ENCODE data around the gene GABARAP. TPM values are rescaled to one million over a fixed set of nuclear protein-coding genes. Genes with fewer than 3 reads are reported as not detected.

The GABARAP gene
- total RNA-seq, 2 donors from 2014 or later: 264 to 317 TPM

DNA sequence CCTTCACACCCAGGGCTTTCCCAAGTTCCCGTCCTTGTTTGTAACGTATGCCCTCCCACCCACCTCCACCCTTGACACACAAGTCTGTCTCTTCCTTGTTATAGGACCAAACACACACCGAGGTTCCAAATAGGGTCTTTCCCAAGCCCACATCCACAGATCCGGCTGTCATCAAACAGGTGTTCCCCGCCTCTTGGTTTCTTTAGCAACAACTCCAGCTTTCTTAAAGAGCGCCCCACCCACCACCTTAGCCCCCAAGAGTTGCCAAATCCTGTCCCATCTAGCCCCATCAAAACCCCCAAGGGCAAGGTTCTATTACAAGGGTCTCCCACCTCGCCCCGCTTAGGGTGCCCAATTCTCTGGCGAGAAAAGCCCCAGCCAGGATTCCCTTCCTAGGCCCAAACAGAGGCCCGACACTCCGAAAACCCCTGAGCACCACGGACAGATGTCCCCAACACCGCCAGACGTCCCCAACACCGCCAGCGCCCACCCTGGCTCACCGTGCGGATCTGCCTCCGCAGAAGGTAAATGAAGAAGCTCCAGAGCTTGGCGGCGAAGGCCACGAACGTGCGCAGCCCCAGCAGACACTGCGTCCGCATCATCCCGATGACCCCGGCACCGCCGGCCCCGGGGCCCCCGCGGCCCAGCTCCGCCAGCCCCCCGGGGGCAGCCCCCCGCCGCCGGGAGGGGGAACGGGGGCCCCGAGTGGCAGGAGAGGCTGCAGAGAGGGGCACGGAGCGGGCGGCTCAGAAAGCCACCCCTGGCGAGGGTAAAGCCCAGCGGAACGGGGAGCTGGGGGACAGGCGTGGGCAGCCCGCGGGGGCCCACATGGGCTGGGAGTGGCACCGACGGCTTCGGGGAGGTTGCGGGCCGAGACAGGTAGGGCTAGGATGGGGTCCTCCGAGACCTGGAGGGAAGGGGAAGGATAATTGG, 8.7 kb upstream of the GABARAP start:
- peak overlapping the region; percentile 91 for H3K4me3 Mint-ChIP-seq
- no peaks in the 10 kb centered on the region for H3K27me3 Mint-ChIP-seq (ENCODE audit: insufficient read depth)
- H3K27ac Mint-ChIP-seq: peak overlapping the region; percentile 94
- H3K27me3 ChIP-seq (ENCODE audit: control insufficient read depth, insufficient read depth, low read length, poor library complexity, severe bottlenecking): no peaks in the 10 kb centered on the region
- TF ChIP-seq, protein P1, sequence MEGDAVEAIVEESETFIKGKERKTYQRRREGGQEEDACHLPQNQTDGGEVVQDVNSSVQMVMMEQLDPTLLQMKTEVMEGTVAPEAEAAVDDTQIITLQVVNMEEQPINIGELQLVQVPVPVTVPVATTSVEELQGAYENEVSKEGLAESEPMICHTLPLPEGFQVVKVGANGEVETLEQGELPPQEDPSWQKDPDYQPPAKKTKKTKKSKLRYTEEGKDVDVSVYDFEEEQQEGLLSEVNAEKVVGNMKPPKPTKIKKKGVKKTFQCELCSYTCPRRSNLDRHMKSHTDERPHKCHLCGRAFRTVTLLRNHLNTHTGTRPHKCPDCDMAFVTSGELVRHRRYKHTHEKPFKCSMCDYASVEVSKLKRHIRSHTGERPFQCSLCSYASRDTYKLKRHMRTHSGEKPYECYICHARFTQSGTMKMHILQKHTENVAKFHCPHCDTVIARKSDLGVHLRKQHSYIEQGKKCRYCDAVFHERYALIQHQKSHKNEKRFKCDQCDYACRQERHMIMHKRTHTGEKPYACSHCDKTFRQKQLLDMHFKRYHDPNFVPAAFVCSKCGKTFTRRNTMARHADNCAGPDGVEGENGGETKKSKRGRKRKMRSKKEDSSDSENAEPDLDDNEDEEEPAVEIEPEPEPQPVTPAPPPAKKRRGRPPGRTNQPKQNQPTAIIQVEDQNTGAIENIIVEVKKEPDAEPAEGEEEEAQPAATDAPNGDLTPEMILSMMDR (conservative IDR thresholded peaks at IDR 0.05): no peak
- peak overlapping the region; percentile 90 for H3K9ac ChIP-seq (ENCODE audit: extremely low read depth, low read length, poor library complexity, severe bottlenecking)
- no peaks in the 10 kb centered on the region for H3K9me3 ChIP-seq (ENCODE audit: control insufficient read depth, low read length)
- H3K36me3 Mint-ChIP-seq (ENCODE audit: low read depth): peaks cover 28% of the 10 kb centered on the region
- H3K4me3 ChIP-seq (ENCODE audit: low read length): peak overlapping the region; percentile 94
- no peaks in the 10 kb centered on the region for H3K9me3 Mint-ChIP-seq
- H3K4me1 ChIP-seq (ENCODE audit: control insufficient read depth, insufficient read depth, low read length): no peaks in the 10 kb centered on the region
- DNase-seq: peak; percentile 67
- peaks cover 25% of the 10 kb centered on the region for H3K4me1 Mint-ChIP-seq
- H3K36me3 ChIP-seq (ENCODE audit: control insufficient read depth, insufficient read depth, low read length): peaks cover 30% of the 10 kb centered on the region
- 0 to 3% methylated on average over 20 to 54 of the region's 55 CpGs for WGBS, 2 experiments (ENCODE audit: insufficient coverage in 1 of 2, insufficient read length in 1 of 2)
- H3K27ac ChIP-seq (ENCODE audit: low read depth, low read length): peak overlapping the region; percentile 89

DNA sequence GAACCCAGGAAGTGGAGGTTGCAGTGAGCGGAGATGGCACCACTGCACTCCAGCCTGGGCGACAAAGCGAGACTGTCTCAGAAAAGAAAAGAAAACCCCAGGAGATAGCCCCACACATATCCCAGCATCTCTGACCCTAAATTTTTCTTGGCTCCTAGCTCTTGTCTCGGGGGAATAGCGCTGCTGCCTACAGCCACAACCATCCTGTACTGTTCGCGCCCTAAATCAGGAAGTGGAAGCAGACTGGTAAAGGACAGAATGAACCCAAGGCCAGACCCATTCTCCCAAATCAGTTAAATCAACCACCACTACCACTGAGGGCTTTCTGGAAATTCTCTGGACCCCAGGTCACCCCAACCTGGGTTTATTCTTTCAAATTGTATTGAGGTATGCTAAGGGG, 7.6 kb upstream of the GABARAP start:
- Histone ChIP-seq H3K27ac (ENCODE audit: low read depth, low read length) (no peak overlapping the region), H3K4me3 (ENCODE audit: low read length) (peak overlapping the region; percentile 94), H3K36me3 (ENCODE audit: control insufficient read depth, insufficient read depth, low read length) (peaks cover 31% of the 10 kb centered on the region), H3K27me3 (ENCODE audit: control insufficient read depth, insufficient read depth, low read length, poor library complexity, severe bottlenecking) (no peaks in the 10 kb centered on the region), H3K9ac (ENCODE audit: extremely low read depth, low read length, poor library complexity, severe bottlenecking) (peak overlapping the region; percentile 90), H3K9me3 (ENCODE audit: control insufficient read depth, low read length) (no peaks in the 10 kb centered on the region), H3K4me1 (ENCODE audit: control insufficient read depth, insufficient read depth, low read length) (no peaks in the 10 kb centered on the region)
- Mint-ChIP-seq H3K27me3 (ENCODE audit: insufficient read depth) (no peaks in the 10 kb centered on the region), H3K9me3 (no peaks in the 10 kb centered on the region), H3K4me3 (peak overlapping the region; percentile 91), H3K36me3 (ENCODE audit: low read depth) (peaks cover 26% of the 10 kb centered on the region), H3K4me1 (peaks cover 25% of the 10 kb centered on the region), H3K27ac (peak overlapping the region; percentile 27)
- DNase-seq: no peak
- 98 to 100% methylated on average over 3 to 7 of the region's 7 CpGs for WGBS, 2 experiments (ENCODE audit: insufficient coverage in 1 of 2, insufficient read length in 1 of 2)
- TF ChIP-seq, protein P1 (conservative IDR thresholded peaks at IDR 0.05): no peak

DNA sequence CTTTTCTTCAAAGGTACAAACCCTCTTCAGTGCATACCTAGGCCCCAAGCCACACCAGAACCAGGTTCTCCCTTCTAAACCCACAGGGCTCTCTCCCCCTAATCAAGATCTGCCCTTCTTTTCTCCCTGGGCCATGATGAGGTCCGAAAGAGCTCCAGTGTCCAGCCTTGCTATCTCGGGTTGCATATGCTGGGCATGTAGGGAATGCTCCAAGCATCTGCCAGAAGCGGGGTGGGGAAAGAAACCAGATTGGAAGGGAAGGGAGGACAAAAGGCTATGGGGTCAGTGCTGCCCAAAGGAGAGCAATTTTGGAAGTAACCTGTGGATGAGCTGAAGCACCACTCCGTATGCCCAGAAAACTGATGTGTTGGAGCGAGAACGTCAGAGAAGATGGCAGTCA, 7.0 kb upstream of the GABARAP start:
- peaks cover 25% of the 10 kb centered on the region for H3K4me1 Mint-ChIP-seq
- Histone ChIP-seq H3K27ac (ENCODE audit: low read depth, low read length) (no peak overlapping the region), H3K27me3 (ENCODE audit: control insufficient read depth, insufficient read depth, low read length, poor library complexity, severe bottlenecking) (no peaks in the 10 kb centered on the region), H3K4me3 (ENCODE audit: low read length) (peak overlapping the region; percentile 94), H3K9me3 (ENCODE audit: control insufficient read depth, low read length) (no peaks in the 10 kb centered on the region), H3K4me1 (ENCODE audit: control insufficient read depth, insufficient read depth, low read length) (no peaks in the 10 kb centered on the region), H3K36me3 (ENCODE audit: control insufficient read depth, insufficient read depth, low read length) (peaks cover 30% of the 10 kb centered on the region), H3K9ac (ENCODE audit: extremely low read depth, low read length, poor library complexity, severe bottlenecking) (no peak overlapping the region)
- H3K4me3 Mint-ChIP-seq: no peak overlapping the region
- H3K27me3 Mint-ChIP-seq (ENCODE audit: insufficient read depth): no peaks in the 10 kb centered on the region
- TF ChIP-seq, protein P1 (conservative IDR thresholded peaks at IDR 0.05): no peak
- H3K36me3 Mint-ChIP-seq (ENCODE audit: low read depth): peaks cover 27% of the 10 kb centered on the region
- no peaks in the 10 kb centered on the region for H3K9me3 Mint-ChIP-seq
- no peak for DNase-seq
- peak overlapping the region; percentile 74 for H3K27ac Mint-ChIP-seq
- 91 to 97% methylated on average over 6 of the region's 6 CpGs for WGBS, 2 experiments (ENCODE audit: insufficient coverage in 1 of 2, insufficient read length in 1 of 2)

All from endodermal cell (in vitro differentiated cells).